LNCAP (cell line): Measurements from ENCODE around the gene SERINC5.

Source experiments
- CTCF ChIP-seq: fragments of 450-650 bp; IDR thresholded peaks from 2 replicates; pipeline ENCODE4 v1.5.1; 2017; ENCODE audit warnings: mild to moderate bottlenecking

Gene SERINC5

GRCh38 chr5:80219391-80219790 lies 36.5 kb downstream of the SERINC5 start:
- TF ChIP-seq CTCF: no peak

GRCh38 chr5:80217667-80218066 lies 38.2 kb downstream of the SERINC5 start:
- no peak for TF ChIP-seq CTCF

GRCh38 chr5:80216753-80217596 lies 38.9 kb downstream of the SERINC5 start:
- TF ChIP-seq CTCF: no peak

GRCh38 chr5:80216096-80216495 lies 39.8 kb downstream of the SERINC5 start:
- TF ChIP-seq CTCF: no peak

- TF ChIP-seq CTCF: no peak
Measured at GRCh38 chr5:80215523-80215922, 40.3 kb downstream of the SERINC5 start.

- TF ChIP-seq CTCF: no peak
Measured at GRCh38 chr5:80213466-80213865, 42.4 kb downstream of the SERINC5 start.

- no peak for TF ChIP-seq CTCF
Measured at GRCh38 chr5:80212171-80212667, 43.6 kb downstream of the SERINC5 start.
